HAP-1 (cell line): ENCODE results near the gene LCP2.

Experiments used
- DNase-seq, 2 experiments: peaks; one replicate each; pipeline ENCODE4 v3.0.0-alpha.2; 2016 to 2020; ENCODE audit warnings: low spot score in 2 of 2
- H3K27me3 ChIP-seq: fragments of 250-450 bp; sonication (Bioruptor Pico); 2 replicates; pipeline ENCODE4 v1.5.1; 2020; ENCODE audit warnings: low read depth, mild to moderate bottlenecking, moderate library complexity
- H3K36me3 ChIP-seq: fragments of 250-450 bp; sonication (Bioruptor Pico); replicated peaks from 2 replicates; pipeline ENCODE4 v1.5.1; 2020; ENCODE audit warnings: mild to moderate bottlenecking
- H3K4me1 ChIP-seq: fragments of 250-450 bp; sonication (Bioruptor Pico); 2 replicates; pipeline ENCODE4 v1.5.1; 2020; ENCODE audit warnings: mild to moderate bottlenecking
- H3K4me3 ChIP-seq: fragments of 250-450 bp; sonication (Bioruptor Pico); 2 replicates; pipeline ENCODE4 v1.5.1; 2020; ENCODE audit warnings: mild to moderate bottlenecking, moderate library complexity
- H3K9me3 ChIP-seq: fragments of 250-450 bp; sonication (Bioruptor Pico); 2 replicates; pipeline ENCODE4 v1.5.1; 2020; ENCODE audit warnings: mild to moderate bottlenecking, moderate library complexity
- in situ Hi-C: fragments of 300-500 bp; cut with MboI; formaldehyde crosslinking; loops from 3 replicates; pipeline ENCODE4 v1.14.3; 2020; ENCODE audit warnings: low sequenced_read_pairs, inconsistent platforms, mixed read lengths

LCP2 gene

DNA sequence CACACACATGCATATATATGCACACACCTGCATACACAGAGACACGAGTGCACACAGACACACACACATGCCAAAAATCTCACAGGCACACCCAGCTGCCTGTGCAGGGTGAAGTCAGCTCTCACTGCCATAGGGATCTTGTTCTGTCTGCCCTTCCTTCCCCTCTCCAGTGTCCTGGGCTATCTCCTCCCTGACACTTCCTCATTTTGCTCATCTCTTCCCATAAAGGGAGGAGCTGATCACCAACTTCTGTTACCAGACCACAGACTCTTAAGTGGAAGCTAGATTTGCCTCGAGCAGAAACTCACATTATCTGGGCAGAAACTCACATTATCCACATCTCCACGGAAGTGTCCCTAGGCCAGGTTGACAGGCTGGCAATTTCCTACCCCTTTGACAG, 28.7 kb downstream of the LCP2 start:
- no peaks in the 10 kb centered on the region for H3K4me1 ChIP-seq

DNA sequence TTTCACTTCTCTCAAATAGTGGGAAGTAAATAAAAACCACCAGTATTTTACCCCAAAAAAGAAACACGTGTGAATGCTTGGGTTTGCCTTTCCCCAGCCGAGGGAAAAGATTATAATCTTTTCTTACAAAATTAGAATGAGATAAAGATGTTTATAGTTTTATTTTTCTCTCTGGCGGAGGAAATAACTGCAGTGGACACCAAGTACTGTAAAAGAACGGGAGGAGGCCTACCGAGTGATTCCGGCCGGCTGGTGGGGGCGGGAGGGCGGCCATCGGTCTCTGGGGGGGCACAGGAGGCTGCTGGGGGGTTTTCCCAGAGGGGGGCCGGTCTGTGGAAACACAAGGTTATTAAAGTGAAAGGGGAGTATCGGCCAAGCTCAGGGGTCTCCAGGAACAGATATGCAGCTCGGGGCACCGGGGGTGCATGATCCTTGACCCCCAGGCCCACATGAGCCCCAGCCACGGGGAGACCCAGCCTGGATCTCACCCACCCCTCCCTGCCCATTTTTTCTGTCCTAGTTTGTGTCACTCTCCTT, 29.4 kb downstream of the LCP2 start:
- no peaks in the 10 kb centered on the region for H3K4me1 ChIP-seq

More for the DNA sequence above, 28.7 kb downstream of the LCP2 start:
- H3K36me3 ChIP-seq, result no peaks in the 10 kb centered on the region
- in situ Hi-C loops, result no loop called here
- no peak for DNase-seq
- no peaks in the 10 kb centered on the region for H3K9me3 ChIP-seq
- no peak overlapping the region for H3K4me3 ChIP-seq
- H3K27me3 ChIP-seq, result peaks cover 17% of the 10 kb centered on the region

DNA sequence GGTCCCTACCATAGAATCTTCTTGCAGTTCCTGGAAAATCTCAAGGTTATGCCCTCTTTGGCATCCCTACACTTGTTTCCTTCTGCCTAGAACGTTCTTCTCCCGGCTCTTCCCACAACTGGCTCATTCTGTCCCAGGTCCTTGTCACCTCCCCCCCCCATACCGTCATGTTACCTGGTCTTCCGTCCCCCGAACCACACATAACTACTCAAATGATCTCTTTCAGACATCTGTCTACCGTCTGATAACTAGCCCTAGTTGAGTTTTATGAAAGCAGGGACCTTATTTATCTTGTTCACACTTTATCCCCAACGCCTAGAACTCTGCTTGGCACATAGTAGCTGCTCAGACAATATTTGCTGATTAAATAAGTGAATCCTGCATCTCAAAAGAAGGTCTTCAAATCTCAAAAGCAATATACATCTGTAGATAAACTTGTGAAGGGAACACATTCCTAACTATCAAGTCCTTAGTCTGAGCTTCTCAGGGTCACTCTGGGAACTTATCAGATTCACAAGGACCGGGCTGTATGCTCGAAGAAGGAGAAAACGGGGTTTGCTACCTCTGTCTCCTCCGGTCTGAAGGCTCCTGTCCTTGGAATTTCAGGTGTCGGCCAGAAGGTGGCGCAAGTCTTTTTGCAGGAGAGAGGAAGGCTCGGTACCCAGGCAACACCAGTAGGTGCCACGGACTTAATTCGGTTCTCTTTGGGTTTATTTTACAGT, 30.0 kb downstream of the LCP2 start:
- no peaks in the 10 kb centered on the region for H3K4me1 ChIP-seq
- in situ Hi-C loops, result no loop called here
- no peaks in the 10 kb centered on the region for H3K9me3 ChIP-seq
- peak; percentile 46 to 81 for DNase-seq
- H3K4me3 ChIP-seq, result no peak overlapping the region
- peaks cover 17% of the 10 kb centered on the region for H3K27me3 ChIP-seq
- H3K36me3 ChIP-seq, result no peaks in the 10 kb centered on the region

More for the DNA sequence above, 29.4 kb downstream of the LCP2 start:
- Histone ChIP-seq H3K27me3 (peaks cover 17% of the 10 kb centered on the region), H3K4me3 (no peak overlapping the region), H3K36me3 (no peaks in the 10 kb centered on the region), H3K9me3 (no peaks in the 10 kb centered on the region)
- in situ Hi-C loops, result no loop called here
- DNase-seq, result no peak

DNA sequence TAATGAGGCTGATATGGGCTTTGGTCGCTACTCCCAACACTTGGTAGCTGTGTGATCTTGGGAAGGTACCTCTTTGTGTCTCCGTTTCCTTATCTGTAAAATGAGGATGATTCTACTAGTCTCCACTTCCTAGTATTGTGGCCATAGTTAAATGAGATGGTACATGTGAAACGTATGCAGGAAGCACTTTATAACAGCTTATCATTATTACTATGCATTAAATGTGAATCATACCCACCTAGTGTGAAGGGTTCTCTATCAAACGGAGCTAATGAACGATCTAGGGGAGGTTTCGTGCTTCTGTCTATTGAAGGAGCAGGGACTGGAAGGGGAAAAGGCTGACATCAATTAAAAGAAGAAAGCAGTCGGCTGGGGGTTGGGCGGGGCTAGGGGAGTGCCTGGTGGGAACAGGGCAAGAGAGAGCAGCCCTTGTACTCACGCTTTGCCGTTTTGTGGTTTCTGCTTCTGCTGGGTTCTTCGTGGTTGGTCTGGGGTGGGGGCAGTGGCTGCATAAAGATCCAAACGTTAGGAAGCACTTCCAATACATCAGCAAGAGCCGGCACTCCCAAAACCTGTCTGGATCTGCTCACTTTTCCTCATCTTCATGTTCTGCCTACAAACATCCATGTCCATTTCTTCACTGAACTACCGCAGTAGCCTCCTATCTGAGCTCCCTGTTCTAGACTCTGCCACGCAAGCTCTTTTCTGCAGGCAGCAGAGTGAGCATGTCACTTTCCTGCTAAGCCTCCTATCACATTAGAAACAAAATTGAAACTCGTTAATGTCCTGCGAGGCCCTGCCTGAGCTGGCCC, 30.8 kb downstream of the LCP2 start:
- no peaks in the 10 kb centered on the region for H3K36me3 ChIP-seq
- H3K4me1 ChIP-seq, result no peaks in the 10 kb centered on the region
- H3K27me3 ChIP-seq, result peaks cover 17% of the 10 kb centered on the region
- no peak for DNase-seq
- H3K4me3 ChIP-seq, result no peak overlapping the region
- no peaks in the 10 kb centered on the region for H3K9me3 ChIP-seq
- in situ Hi-C loops, result no loop called here

DNA sequence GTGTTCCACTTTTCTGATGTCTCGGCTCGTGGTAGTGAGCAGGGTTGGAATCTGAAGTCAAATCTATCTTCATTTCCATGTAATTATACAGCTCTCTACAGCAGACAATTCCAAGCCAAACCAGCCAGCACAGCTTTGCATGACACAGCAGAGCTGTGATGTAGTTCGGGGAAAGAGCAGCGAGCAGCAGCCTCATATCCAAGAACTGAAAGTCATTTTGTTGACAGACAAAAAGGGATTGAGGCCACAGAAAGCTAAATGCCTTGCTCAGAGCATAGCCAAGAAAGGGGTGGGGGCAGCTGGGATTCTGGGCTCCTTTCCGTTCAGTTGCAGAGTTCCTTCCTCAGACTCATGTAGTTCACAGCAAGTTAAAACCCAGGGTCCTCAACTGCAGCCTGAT, 32.1 kb downstream of the LCP2 start:
- H3K4me1 ChIP-seq, result no peaks in the 10 kb centered on the region
- H3K4me3 ChIP-seq, result no peak overlapping the region
- no peaks in the 10 kb centered on the region for H3K9me3 ChIP-seq
- no peaks in the 10 kb centered on the region for H3K36me3 ChIP-seq
- DNase-seq, result no peak
- in situ Hi-C loops, result no loop called here
- H3K27me3 ChIP-seq, result peaks cover 17% of the 10 kb centered on the region

DNA sequence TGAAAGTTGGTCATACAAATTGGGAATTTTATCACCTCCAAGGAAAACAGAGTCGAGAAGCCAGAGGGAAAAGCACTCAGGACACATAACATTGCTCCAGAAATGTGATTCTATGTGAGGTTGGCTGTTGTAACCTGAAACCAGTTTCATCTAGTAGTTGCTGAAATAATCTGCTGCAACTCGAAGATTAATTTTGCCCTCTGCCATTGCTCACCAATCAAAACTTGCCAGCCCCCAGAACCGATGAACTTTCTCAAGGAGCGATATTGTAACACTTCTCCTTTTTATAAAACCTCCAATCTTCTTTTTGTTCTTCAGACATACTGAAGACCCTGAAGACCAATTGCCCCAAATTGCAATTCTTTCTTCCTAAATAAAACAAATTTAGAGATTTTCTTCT, 33.7 kb downstream of the LCP2 start:
- H3K27me3 ChIP-seq, result peaks cover 17% of the 10 kb centered on the region
- H3K9me3 ChIP-seq, result no peaks in the 10 kb centered on the region
- H3K4me3 ChIP-seq, result no peak overlapping the region
- DNase-seq, result no peak
- H3K4me1 ChIP-seq, result no peaks in the 10 kb centered on the region
- no peaks in the 10 kb centered on the region for H3K36me3 ChIP-seq
- in situ Hi-C loops, result no loop called here

DNA sequence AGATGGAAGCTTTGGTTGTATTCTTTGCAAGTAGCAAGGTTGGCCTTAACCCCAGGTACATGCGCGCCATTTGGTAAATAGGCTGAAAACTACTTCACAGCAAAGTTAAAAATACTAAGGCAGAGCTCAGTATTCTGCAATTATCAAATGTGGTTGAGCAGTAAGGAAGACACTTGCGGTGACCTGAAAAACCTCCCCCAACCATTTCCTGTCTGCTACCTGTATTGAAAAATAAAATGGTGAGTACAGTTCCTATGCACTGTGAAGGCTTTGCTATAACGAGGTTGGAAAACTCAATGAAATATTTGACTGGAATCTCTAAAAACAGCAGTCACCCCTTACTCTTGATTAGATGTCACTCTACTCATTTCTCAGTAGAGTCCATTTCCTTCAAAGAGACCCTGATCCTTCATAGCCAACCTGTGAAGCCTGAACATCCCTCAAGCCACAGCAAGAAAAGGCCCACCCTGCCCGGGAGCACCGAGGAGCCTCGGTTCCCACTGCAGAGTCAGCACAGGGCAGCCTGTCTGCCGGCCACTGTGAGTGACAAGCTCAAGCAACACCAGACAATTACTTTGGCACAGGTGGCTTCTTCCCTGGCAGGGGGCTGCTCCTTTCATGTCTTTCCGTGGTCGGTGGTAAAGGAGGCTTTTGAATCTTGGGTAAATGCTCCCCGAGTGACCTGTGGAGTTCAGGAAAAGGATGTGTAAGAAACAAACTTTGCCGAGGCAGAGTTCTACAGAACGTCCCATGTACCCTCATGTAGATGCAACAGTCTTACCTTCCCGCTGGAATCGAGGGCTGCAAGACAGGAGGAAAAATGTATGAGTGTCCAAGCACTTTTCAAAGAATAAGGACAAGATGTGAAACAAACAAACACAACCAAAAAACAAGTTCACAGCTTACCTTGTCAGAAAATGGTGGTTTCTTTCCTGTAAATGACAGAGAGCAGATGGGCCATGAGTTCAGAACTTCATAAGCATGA, 35.2 kb downstream of the LCP2 start:
- in situ Hi-C loops, result no loop called here
- Histone ChIP-seq H3K4me1 (no peaks in the 10 kb centered on the region), H3K9me3 (no peaks in the 10 kb centered on the region), H3K36me3 (no peaks in the 10 kb centered on the region), H3K4me3 (no peak overlapping the region), H3K27me3 (peaks cover 17% of the 10 kb centered on the region)
- DNase-seq, result no peak

DNA sequence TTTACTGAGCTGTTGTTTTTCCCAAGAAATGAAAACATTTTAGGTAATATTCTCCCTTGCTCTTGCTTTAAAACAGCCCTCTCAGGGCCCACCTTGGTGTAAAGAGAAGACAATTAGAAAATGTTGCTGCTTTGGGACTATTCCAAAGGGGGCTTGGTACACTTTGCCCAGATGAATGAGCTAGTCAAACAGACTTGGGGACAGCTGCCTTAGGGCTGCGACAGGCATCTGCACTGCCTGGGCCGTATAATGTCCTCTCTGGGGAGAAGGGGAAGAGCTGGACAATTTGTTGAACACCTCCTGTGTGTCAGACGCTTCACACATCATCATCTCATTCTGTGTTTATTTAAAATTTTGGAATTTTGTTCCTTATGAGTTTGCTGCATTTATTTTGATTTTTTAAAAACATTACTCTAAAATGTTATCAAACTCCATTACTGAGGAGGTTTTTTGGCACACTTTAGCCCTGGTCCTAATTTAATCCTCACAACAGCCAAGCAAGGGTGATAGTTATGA, 36.0 kb downstream of the LCP2 start:
- H3K4me3 ChIP-seq, result no peak overlapping the region
- no peaks in the 10 kb centered on the region for H3K9me3 ChIP-seq
- peaks cover 10% of the 10 kb centered on the region for H3K27me3 ChIP-seq
- no peak for DNase-seq
- no peaks in the 10 kb centered on the region for H3K4me1 ChIP-seq
- no peaks in the 10 kb centered on the region for H3K36me3 ChIP-seq
- in situ Hi-C loops, result no loop called here

DNA sequence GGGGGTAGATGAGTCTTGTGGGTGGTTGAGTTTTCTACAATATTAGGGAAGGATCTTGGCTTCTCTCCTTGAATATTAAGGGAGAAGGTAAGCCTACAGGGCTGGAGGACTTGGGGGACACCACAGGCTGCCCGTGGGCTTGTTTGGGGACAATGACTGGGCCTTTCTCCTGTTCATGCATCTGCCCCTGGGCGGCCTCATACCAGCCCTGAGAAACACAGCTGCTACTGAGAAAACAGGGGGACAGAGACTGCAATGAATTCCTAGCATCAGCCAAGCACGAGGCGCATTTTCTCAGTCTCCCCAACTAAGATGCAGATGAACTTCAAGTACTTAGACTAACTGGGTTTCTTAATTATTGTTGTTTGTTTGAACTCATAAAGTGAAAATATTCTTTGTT, 40.2 kb downstream of the LCP2 start:
- H3K36me3 ChIP-seq, result no peaks in the 10 kb centered on the region
- no peaks in the 10 kb centered on the region for H3K9me3 ChIP-seq
- DNase-seq, result no peak
- no peak overlapping the region for H3K4me3 ChIP-seq
- peaks cover 4% of the 10 kb centered on the region; the same call in 1 of the 2 replicates for H3K27me3 ChIP-seq
- H3K4me1 ChIP-seq, result peaks cover 5% of the 10 kb centered on the region; the same call in 1 of the 2 replicates
- in situ Hi-C loops, result no loop called here

DNA sequence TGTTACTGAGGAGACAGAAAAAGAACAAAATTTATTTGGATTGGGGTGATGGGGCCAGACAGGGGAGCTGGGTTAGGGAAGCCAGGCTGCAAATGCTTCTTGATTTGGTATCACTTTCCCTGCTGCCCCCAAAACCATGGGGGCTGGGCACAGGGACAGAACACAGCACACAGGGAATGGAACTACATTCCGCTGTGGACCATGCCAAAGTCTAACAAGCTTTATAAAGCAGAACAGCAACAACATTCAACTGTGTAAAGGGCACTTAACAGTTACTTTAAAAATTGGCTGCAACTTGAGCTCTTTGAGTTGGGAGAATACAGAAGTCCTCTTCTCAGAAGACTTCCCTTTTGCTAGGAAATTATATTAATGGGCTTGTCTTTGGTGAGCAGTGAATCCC, 41.0 kb downstream of the LCP2 start:
- Histone ChIP-seq H3K36me3 (no peaks in the 10 kb centered on the region), H3K9me3 (no peaks in the 10 kb centered on the region), H3K4me3 (no peak overlapping the region), H3K4me1 (peaks cover 7% of the 10 kb centered on the region; the same call in 1 of the 2 replicates), H3K27me3 (peaks cover 4% of the 10 kb centered on the region; the same call in 1 of the 2 replicates)
- in situ Hi-C loops, result no loop called here
- DNase-seq, result no peak

DNA sequence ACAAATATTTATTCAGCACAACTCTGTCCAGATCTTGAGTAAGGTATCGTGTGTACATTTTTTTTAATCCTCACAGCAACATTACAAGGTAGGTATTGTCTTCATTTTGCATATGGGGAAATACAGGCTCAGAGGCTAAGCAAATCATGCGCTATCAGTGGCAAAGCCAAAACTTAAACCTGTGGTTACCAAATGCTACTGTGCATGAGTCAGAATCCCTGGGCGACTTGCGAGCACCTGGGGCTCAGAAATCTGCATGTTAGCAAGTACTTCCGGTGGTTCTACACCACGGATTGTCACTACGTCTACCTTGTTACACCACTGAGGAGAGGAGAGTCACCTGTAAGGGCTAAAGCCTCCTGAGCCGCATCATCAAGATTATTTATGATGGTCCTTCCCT, 43.5 kb downstream of the LCP2 start:
- H3K4me1 ChIP-seq, result peaks cover 7% of the 10 kb centered on the region; the same call in 1 of the 2 replicates
- in situ Hi-C loops, result no loop called here
- H3K4me3 ChIP-seq, result no peak overlapping the region
- H3K27me3 ChIP-seq, result peaks cover 4% of the 10 kb centered on the region
- DNase-seq, result no peak
- no peaks in the 10 kb centered on the region for H3K9me3 ChIP-seq
- H3K36me3 ChIP-seq, result no peaks in the 10 kb centered on the region

DNA sequence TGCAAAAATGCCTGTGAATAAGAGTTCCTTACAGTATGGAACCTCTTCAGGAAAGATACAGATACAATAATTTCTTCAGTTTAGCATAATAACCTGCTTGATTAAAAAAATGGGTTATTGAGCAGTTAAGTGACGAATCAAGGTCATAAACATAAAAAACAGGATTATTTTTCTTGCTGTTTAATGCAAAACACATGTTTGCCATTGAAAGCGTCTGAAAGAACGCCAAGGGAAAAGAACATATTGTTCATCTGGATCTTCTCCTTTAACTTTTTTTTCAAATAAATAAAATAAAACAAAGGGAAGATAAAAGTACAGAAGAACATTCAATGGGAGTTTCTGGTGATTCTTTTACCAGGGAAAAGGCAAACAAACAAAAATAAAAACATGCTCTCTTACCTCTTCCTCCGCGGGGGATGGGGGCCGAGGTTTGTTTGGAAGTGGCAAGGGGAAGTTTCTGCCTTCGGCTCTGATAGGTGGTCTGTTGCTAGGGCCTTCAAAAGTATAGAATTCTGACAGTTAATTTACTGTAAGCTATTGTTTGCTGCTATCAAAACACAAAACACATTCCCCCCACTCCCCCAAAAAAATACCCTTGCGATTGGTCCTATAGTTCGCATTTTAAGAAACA, 44.7 kb downstream of the LCP2 start:
- DNase-seq, result no peak
- Histone ChIP-seq H3K27me3 (peaks cover 4% of the 10 kb centered on the region), H3K4me1 (peaks cover 7% of the 10 kb centered on the region; the same call in 1 of the 2 replicates), H3K4me3 (no peak overlapping the region), H3K36me3 (no peaks in the 10 kb centered on the region), H3K9me3 (no peaks in the 10 kb centered on the region)
- in situ Hi-C loops, result no loop called here

DNA sequence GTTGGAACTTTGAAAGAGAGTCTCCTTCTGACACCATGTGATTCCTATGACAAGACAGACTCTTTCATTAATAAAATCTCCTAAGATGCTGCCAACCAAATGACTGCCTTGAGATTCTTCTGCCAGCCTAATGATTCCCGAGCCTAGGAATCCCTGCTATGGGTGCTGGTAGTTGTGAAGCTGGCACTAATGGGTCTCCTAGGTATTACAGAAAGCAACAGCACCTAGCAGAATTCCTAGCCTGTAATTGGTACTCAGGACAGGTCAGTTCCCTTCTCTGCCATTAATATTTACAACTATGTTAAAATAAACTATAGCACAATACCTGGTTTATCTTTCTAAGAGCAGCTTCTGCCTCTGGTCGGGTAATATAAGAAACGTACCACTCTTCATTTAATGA, 45.5 kb downstream of the LCP2 start:
- no peak for DNase-seq
- Histone ChIP-seq H3K4me3 (no peak overlapping the region), H3K27me3 (peaks cover 4% of the 10 kb centered on the region), H3K4me1 (peaks cover 7% of the 10 kb centered on the region; the same call in 1 of the 2 replicates), H3K36me3 (no peaks in the 10 kb centered on the region), H3K9me3 (no peaks in the 10 kb centered on the region)
- in situ Hi-C loops, result no loop called here
